Spleen (tissue), 7 donors: ENCODE data around the gene AK8.

Experiments used
- CTCF ChIP-seq, 11 experiments: fragments of 200-600 bp in 7 of 11; fragments of 450-650 bp in 4 of 11; sonication (generic) in 4 of 11; IDR thresholded peaks in 8 of 11; conservative IDR thresholded peaks in 3 of 11; 1 replicate in 7 of 11; 2 replicates in 4 of 11; pipeline versions ENCODE4 v1.4.0 to v1.8.0; 2016 to 2021; ENCODE audit warnings: antibody characterized with exemption in 11 of 11, inconsistent platforms in 4 of 11, mild to moderate bottlenecking in 1 of 11
- POLR2A ChIP-seq, 3 donors: fragments of 450-650 bp; IDR thresholded peaks; one replicate each; pipeline ENCODE4 v1.5.1; 2017; ENCODE audit warnings: antibody characterized with exemption in 3 of 3, mild to moderate bottlenecking in 1 of 3
- donor health status: DM: no; HTN: no; CAD: no; lungs with moderate emphysema.
- donor health status: DM: no; HTN: no; CAD: no.
- donor health status: DM: no; HTN: no; CAD: no.

DNA sequence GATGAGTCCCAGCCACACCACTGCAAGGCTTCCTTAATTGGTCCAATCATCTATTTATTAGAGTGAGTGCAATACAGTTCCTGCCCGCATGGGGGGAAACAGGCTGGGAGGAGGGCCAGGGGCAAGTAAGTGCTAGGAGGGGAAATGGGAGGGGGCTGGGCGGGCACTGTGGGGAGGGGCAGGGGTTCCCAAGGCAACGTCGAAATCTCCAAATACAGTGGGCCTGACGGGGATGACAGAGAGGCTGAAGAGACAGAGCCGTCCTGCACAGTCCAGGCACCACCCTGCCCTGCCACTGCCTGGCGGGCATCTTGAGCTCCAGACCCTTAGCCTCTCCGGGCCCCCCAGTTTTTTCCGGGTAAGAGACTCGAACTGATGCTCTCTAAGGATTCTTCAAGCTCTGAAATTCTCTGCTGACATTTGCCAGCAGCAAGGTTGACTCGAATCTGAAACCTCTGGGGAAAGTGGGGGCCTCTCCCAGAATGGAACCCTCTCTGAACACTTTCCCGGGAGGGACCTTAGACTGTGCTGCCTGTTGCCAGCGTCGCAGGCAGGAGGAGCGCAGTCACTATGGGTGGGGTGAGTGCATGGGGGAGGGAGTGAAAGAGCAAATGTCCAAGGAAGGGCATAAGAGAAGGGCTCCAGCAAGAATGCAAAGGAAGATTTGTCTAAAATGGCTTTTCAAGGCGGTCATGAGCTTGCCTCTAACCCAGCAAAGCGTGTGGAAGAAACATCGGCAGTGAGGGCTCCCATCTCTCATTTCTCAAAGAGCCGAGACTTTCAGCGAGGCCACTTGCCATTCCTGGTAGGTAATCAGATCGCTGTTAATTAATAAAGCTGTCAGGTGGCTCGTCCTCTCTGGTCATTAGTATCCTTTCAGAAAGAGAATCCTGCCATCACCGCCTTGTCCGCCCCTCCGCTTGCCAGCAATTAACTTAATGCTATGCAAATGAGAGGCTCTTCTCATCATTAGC is 108.9 kb downstream of the AK8 start:
- TF ChIP-seq POLR2A (IDR thresholded peaks at IDR 0.05), result no peak
- TF ChIP-seq CTCF (IDR thresholded peaks at IDR 0.05 in 8 of 11, conservative IDR thresholded peaks at IDR 0.05 in 3 of 11), result peak; percentile 18 to 74 (median 52)
